ENCODE results near the gene SPEM3. TPM values are rescaled to one million over a fixed set of nuclear protein-coding genes. Genes with fewer than 3 reads are reported as not detected.

Gene SPEM3
- total and polyA plus RNA-seq, 8 donors = not detected

- H3K36me3 ChIP-seq = peaks cover 0 to 18% (median 5%) of the 10 kb centered on the region in 3 donors
- H3K4me1 ChIP-seq = peaks cover 0 to 2% (median 0%) of the 10 kb centered on the region in 3 donors
- no peak for TF ChIP-seq CTCF (IDR thresholded peaks at IDR 0.05)
- 79 to 83% methylated on average over 3 of the region's 3 CpGs for WGBS, 2 donors
- no peak for ATAC-seq
- H3K9me3 ChIP-seq = no peaks in the 10 kb centered on the region
- no peak for FAIRE-seq
- H3K27ac ChIP-seq = no peak overlapping the region
- no peak for DNase-seq
- H3K4me3 ChIP-seq = no peak overlapping the region
- no peaks in the 10 kb centered on the region for H3K27me3 ChIP-seq
- intact Hi-C loops (cut with DNase I) = no loop called here
Observed at GRCh38 chr17:7459961-7460545, 31.4 kb downstream of the SPEM3 start.

- H3K36me3 ChIP-seq = peaks cover 0 to 25% (median 5%) of the 10 kb centered on the region in 3 donors
- no peaks in the 10 kb centered on the region for H3K9me3 ChIP-seq
- no peak overlapping the region for H3K4me3 ChIP-seq
- intact Hi-C loops (cut with DNase I) = no loop called here
- no peak for DNase-seq
- 97 to 98% methylated on average over 7 of the region's 7 CpGs for WGBS, 2 donors
- no peak overlapping the region for H3K27ac ChIP-seq
- H3K27me3 ChIP-seq = no peaks in the 10 kb centered on the region
- no peak for FAIRE-seq
- peaks cover 0 to 2% (median 0%) of the 10 kb centered on the region in 3 donors for H3K4me1 ChIP-seq
- TF ChIP-seq CTCF (IDR thresholded peaks at IDR 0.05) = no peak
- ATAC-seq = no peak
Observed at GRCh38 chr17:7460850-7461660, 32.4 kb downstream of the SPEM3 start.

- H3K27ac ChIP-seq = no peak overlapping the region
- no peak for FAIRE-seq
- H3K36me3 ChIP-seq = peaks cover 0 to 25% (median 5%) of the 10 kb centered on the region in 3 donors
Observed at GRCh38 chr17:7462474-7463371, 34.1 kb downstream of the SPEM3 start.

GRCh38 chr17:7463372-7463846, 34.8 kb downstream of the SPEM3 start:
- no peak for ATAC-seq
- WGBS, 2 donors = 88 to 90% methylated on average over 14 of the region's 14 CpGs

More at GRCh38 chr17:7462474-7463371, 34.1 kb downstream of the SPEM3 start:
- Histone ChIP-seq H3K9me3 (no peaks in the 10 kb centered on the region), H3K4me3 (no peak overlapping the region), H3K4me1 (peaks cover 0 to 4% (median 3%) of the 10 kb centered on the region in 3 donors), H3K27me3 (no peaks in the 10 kb centered on the region)
- peak in 1 of 6 donors; percentile 78 for DNase-seq
- TF ChIP-seq CTCF (IDR thresholded peaks at IDR 0.05) = no peak
- intact Hi-C loops (cut with DNase I) = no loop called here
- 93 to 94% methylated on average over 44 of the region's 44 CpGs for WGBS, 2 donors
- no peak for ATAC-seq

More at GRCh38 chr17:7463372-7463846, 34.8 kb downstream of the SPEM3 start:
- Histone ChIP-seq H3K27ac (no peak overlapping the region), H3K9me3 (no peaks in the 10 kb centered on the region), H3K4me1 (peaks cover 0 to 4% (median 3%) of the 10 kb centered on the region in 3 donors), H3K27me3 (no peaks in the 10 kb centered on the region), H3K4me3 (no peak overlapping the region), H3K36me3 (peaks cover 0 to 25% (median 5%) of the 10 kb centered on the region in 3 donors)
- no peak for TF ChIP-seq CTCF (IDR thresholded peaks at IDR 0.05)
- DNase-seq (peak in 1 of 6 donors; percentile 67), FAIRE-seq (no peak)
- intact Hi-C loops (cut with DNase I) = no loop called here
